Measurements from ENCODE around the gene KCNAB2.
"Not testable (repeated sequence)": the region's sequence is repeated elsewhere in the genome, so short reads cannot be mapped to it uniquely, and the experiment has no call there.

KCNAB2 gene

GRCh38 chr1:6010554-6010953 lies 35.1 kb upstream of the KCNAB2 start:
- DNase-seq = no peak

- no peak for DNase-seq
Measured at GRCh38 chr1:6011161-6011945, 34.3 kb upstream of the KCNAB2 start.

GRCh38 chr1:6011946-6012258 lies 33.8 kb upstream of the KCNAB2 start:
- no peak for DNase-seq

DNA sequence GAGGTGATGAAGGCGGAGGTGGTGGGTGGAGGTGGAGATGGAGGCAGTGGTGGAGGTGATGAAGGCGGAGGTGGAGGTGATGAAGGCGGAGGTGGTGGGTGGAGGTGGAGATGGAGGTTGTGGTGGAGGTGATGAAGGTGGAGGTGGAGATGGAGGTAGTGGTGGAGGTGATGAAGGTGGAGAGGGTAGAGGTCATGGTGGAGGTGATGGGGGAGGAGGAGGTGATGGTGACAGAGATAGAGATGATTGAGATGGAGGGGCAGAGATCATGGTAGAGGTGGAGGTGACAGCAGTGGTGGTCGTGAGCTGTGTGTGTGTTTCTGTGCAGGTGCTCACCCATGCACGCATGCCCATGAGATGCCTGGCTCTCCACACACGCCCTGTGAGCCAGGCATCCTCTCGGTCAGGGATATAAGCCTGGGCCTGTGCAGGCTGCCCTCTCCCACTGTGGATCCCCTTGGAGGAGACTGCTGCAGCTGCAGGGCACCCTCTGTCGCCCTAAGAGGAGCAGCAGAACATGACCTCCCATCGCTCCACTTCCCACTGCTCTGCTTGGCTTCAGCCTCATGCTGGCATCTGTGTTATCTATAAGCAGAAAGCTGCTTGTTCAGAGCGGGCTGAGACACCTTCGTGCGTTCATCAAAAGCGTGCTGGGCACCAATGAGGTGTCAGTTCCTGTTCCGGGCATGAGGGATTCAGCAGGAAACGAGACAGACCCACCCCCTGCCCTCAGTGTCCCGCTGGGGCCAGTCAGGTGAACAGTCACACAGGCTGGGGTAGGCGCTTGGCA lies 33.0 kb upstream of the KCNAB2 start:
- no peak for DNase-seq

DNA sequence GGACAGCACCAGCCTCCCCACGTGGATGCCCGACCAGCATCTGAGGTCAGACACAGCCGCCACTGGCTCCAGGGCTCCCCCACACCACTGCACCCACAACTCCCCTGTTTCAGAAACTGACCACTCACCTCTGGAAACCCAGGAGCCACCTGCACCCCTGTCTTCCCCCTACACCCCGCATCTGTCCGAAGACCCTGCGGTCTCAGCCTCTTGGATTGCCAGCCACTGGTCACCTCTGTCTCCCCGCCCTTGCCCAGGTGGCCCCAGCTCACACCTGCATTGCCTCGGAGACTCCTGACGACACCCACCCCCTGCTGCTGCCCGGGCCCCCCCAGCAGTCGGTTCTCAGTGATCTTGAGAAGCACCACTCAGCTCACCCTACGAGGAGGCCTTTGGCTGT lies 32.2 kb upstream of the KCNAB2 start:
- DNase-seq = no peak

GRCh38 chr1:6014130-6014999 lies 31.3 kb upstream of the KCNAB2 start:
- no peak for DNase-seq

DNA sequence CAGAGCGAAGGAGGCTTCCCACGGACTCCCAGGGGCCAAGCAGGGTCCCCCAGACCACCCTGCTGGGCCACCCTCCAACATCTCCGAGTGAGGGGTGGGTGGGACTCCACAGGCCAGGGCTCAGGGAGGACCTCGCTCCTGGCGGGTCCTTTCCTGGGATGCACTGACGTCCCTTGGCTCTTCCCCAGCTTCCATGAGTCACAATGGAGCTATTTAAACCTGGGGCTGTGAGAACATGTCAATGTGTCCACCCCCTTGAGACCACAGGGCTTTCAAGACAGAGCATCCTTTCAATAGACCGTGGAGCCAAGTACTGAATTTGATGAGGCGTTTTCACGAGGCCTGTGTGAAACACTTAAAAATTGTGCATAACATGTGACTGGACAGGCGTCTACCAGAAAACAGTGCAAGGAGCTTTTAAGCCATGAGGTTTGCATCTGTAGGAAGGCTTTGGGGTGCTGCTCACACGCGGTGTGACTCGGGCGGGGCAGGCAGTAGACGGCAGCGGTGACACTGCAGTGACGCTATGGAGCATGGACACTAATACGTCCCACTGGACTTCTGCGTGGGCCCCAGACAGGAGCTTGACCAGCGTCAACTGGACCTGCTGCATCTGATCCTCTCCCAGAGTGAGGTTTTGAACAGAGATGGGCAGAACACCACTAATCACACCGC lies 29.4 kb upstream of the KCNAB2 start:
- peak; percentile 56 for DNase-seq

DNA sequence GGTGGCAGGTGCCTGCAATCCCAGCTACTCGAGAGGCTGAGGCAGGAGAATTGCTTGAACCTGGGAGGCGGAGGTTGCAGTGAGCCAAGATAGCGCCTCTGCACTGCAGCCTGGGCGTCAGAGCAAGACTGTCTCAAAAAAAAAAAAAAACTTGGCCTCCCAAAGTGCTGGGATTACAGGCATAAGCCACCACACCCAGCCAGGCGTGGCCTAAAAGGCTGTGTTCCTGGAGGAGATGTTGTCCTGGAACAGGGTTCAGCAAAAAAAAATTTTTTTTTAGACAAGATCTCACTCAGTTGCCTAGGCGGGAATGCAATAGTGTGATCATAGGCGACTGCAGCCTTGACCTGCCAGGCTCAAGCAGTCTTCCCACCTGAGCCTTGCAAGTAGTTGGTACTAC lies 28.0 kb upstream of the KCNAB2 start:
- DNase-seq = not testable (repeated sequence)

- DNase-seq = no peak
Measured at GRCh38 chr1:6019166-6019845, 26.4 kb upstream of the KCNAB2 start.

- no peak for DNase-seq
Measured at GRCh38 chr1:6022193-6022592, 23.5 kb upstream of the KCNAB2 start.

DNA sequence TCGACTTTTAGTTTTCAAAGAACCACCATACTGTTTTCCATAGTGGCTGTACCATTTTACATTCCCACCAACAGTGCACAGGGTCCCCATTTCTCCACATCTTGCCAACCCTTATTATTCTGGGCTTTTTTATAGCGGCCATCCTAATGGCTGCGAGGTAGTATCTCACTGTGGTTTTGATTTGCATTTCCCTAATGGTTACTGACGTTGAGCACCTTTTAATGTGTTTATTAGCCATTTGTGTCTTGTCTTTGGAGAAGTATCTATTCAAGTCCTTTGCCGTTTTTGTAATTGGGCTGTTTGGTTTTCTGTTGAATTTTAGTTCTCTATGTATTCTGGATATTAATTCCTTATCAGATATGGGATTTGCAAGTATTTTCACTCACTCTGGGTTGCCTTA lies 22.3 kb upstream of the KCNAB2 start:
- DNase-seq = no peak

DNA sequence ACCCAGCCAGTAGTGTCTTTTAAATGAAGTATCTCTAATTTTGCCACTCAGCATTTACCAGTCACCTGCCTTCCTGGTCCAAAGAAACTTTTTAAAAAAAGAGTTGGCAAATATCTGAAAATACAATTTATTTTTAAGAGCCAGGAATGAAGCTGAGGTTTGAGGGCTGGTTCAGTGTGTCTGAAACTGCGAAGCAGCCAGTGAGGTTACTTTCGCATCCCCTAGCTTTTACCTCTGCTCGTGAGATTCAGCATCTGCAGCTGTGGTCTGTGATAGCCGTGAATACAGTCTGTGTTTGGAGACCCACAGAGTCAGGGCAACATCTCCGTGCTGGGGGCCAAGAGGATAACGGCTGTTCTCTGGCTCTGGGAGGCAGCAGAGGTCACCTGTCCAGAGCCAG lies 21.3 kb upstream of the KCNAB2 start:
- no peak for DNase-seq

DNA sequence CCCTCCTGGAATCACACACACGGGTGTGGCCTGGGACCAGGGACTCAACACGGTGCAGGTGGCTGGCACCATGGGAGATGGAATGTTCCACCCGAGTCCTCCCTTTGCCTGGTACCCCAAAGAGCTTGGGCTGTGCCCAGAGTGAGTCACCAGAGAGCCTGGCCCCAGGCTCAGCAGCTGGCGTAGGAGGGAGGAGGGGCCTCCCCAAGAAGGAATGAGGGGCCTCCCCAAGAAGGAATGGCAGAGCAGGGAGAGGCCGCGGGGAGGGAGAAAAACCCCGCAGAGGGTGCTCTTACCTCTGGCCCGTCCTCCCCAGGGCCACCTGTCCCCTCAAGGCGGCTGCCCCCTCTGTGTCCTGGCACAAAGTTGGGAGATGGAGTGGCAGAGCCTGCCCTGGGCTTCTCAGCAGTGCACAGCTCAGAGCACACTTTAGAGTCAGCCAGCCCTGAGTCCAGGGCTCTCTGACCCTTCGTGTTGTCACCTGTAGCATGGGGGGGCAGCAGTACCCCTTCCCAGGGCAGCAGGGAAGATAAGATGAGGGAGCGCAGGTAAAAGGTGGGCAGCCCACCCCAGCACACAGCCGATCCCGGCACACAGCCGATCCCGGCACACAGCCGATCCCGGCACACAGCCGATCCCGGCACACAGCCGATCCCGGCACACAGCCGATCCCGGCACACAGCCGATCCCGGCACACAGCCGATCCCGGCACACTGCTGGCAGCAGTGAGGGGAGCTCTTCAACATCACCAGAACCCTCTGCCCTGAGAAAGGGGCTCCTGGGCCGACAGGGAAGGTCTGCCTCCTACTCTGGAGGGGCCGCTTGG lies 20.2 kb upstream of the KCNAB2 start:
- no peak for DNase-seq

GRCh38 chr1:6026095-6026809 lies 19.4 kb upstream of the KCNAB2 start:
- DNase-seq = peak; percentile 66

DNA sequence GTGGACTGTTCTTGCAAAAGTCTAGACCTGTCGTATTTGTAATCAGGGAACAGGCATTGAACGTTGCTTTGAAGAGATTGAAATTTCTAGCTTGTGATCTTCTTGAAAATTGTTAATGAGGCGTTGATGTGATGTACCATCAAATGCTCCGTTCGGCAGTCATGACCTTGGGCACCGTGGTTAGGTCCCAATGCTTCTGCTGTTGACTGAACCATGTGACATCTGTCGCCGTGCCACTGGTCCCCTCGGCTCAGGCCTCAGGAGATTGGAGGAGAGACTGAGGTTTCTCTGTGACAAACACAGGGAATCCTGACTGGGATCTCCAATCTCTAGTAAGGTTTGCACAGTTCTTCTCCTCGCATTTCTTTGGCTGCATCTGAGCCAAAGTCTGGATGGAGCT lies 18.1 kb upstream of the KCNAB2 start:
- DNase-seq = no peak

GRCh38 chr1:6028042-6028850 lies 17.4 kb upstream of the KCNAB2 start:
- DNase-seq = no peak

- DNase-seq = no peak
Measured at GRCh38 chr1:6029351-6029750, 16.3 kb upstream of the KCNAB2 start.

GRCh38 chr1:6030132-6030531 lies 15.6 kb upstream of the KCNAB2 start:
- DNase-seq = no peak

- no peak for DNase-seq
Measured at GRCh38 chr1:6030547-6031261, 15.0 kb upstream of the KCNAB2 start.

Data from fibroblast of skin of scalp (primary cell).